H1 (cell line): Measurements from ENCODE around the gene ZNF273. TPM values are rescaled to one million over a fixed set of nuclear protein-coding genes. Genes with fewer than 3 reads are reported as not detected.

Experiments
- CTCF ChIA-PET: fragments of 300-600 bp; sonication (Branson Sonifier 250); formaldehyde crosslinking; loops from one replicate; lab custom pipeline; 2021; ENCODE audit not compliant: partially characterized antibody; lab: Charles Lee
- POLR2A ChIA-PET: fragments of 300-600 bp; sonication (Branson Sonifier 250); formaldehyde crosslinking; loops from one replicate; lab custom pipeline; 2021; ENCODE audit warnings: inconsistent platforms; ENCODE audit not compliant: partially characterized antibody; lab: Charles Lee
- DNase-seq, 2 experiments: peaks; one replicate each; pipeline versions ENCODE4 v3.0.0 to v3.0.0-alpha.2; 2010 to 2022; ENCODE audit warnings: low spot score in 2 of 2, low read depth in 1 of 2, mixed read lengths in 1 of 2
- FAIRE-seq: peaks from 2 replicates; lab custom pipeline; 2011; peaks lifted over from hg19 to GRCh38; lab: Jason Lieb, UNC
- H2AFZ ChIP-seq: 2 replicates; pipeline ENCODE4 v1.8.1; 2012; ENCODE audit warnings: low read length, inconsistent platforms
- H2AK5ac ChIP-seq: 2 replicates; pipeline ENCODE4 v1.6.1; 2013; ENCODE audit warnings: low read depth, low read length
- H2BK120ac ChIP-seq: replicated peaks from 2 replicates; pipeline ENCODE3; 2013; ENCODE audit warnings: low read depth, low read length, inconsistent platforms
- H2BK12ac ChIP-seq: 2 replicates; pipeline ENCODE4 v1.6.1; 2013; ENCODE audit warnings: low read depth, low read length
- H2BK15ac ChIP-seq: 2 replicates; pipeline ENCODE4 v1.6.1; 2013; ENCODE audit warnings: low read length
- H2BK20ac ChIP-seq: 2 replicates; pipeline ENCODE4 v1.6.1; 2013; ENCODE audit warnings: low read length
- H2BK5ac ChIP-seq: 2 replicates; pipeline ENCODE4 v1.6.1; 2013; ENCODE audit warnings: low read depth, low read length
- H3K14ac ChIP-seq: 2 replicates; pipeline ENCODE4 v1.6.1; 2013; ENCODE audit warnings: inconsistent platforms; ENCODE audit not compliant: insufficient read length
- H3K18ac ChIP-seq: 2 replicates; pipeline ENCODE4 v1.6.1; 2013; ENCODE audit warnings: low read length; ENCODE audit errors: extremely low read depth
- H3K23ac ChIP-seq: 2 replicates; pipeline ENCODE4 v1.6.1; 2013; ENCODE audit warnings: inconsistent platforms; ENCODE audit not compliant: insufficient read length
- H3K23me2 ChIP-seq: 2 replicates; pipeline ENCODE4 v1.6.1; 2013; ENCODE audit warnings: low read depth, low read length
- H3K27ac ChIP-seq: 2 replicates; pipeline ENCODE4 v1.6.1; 2011; ENCODE audit warnings: low read depth, low read length, inconsistent platforms
- H3K27me3 ChIP-seq, 4 experiments: replicated peaks in 1 of 4; 1 replicate in 1 of 4; 2 replicates in 3 of 4; pipeline versions ENCODE4 v1.6.1 to v1.8.1; 2011 to 2013; ENCODE audit warnings: low read length in 3 of 4, mild to moderate bottlenecking in 3 of 4, inconsistent platforms in 2 of 4, mixed read lengths in 2 of 4, moderate library complexity in 1 of 4; ENCODE audit not compliant: control insufficient read depth in 3 of 4, insufficient read depth in 3 of 4; ENCODE audit errors: extremely low read depth in 1 of 4
- H3K36me3 ChIP-seq, 4 experiments: 2 replicates each; pipeline versions ENCODE4 v1.6.1 to v1.8.1; 2011 to 2013; ENCODE audit warnings: mild to moderate bottlenecking in 4 of 4, low read length in 3 of 4, moderate library complexity in 2 of 4, control low read depth in 1 of 4, inconsistent platforms in 1 of 4; ENCODE audit not compliant: insufficient read depth in 4 of 4, control insufficient read depth in 2 of 4
- H3K4ac ChIP-seq: replicated peaks from 2 replicates; pipeline ENCODE3; 2013; ENCODE audit warnings: low read length, low read depth, mixed read lengths, inconsistent platforms; ENCODE audit not compliant: insufficient read length
- H3K4me1 ChIP-seq, 4 experiments: replicated peaks in 1 of 4; 1 replicate in 1 of 4; 2 replicates in 3 of 4; pipeline versions ENCODE4 v1.6.1 to v1.8.1; 2011 to 2013; ENCODE audit warnings: low read length in 3 of 4, inconsistent platforms in 2 of 4, mixed read lengths in 1 of 4; ENCODE audit not compliant: insufficient read depth in 4 of 4, control insufficient read depth in 3 of 4
- H3K4me2 ChIP-seq, 2 experiments: 2 replicates each; pipeline versions ENCODE4 v1.6.1 to v1.8.1; 2011 to 2013; ENCODE audit warnings: low read depth in 2 of 2, low read length in 2 of 2, control low read depth in 1 of 2, inconsistent platforms in 1 of 2, mild to moderate bottlenecking in 1 of 2; ENCODE audit not compliant: insufficient read depth in 1 of 2
- H3K4me3 ChIP-seq, 4 experiments: fragments of 200-600, 300-600 bp in 1 of 4; sonication (generic), shearing (Covaris generic), sonication (Bioruptor Twin) in 1 of 4; 2 replicates each; pipeline versions ENCODE4 v1.5.1 to v1.8.1; 2011 to 2016; ENCODE audit warnings: low read length in 4 of 4, low read depth in 3 of 4, control low read depth in 2 of 4, inconsistent platforms in 2 of 4, mild to moderate bottlenecking in 2 of 4, mixed read lengths in 1 of 4, moderate library complexity in 1 of 4; ENCODE audit not compliant: insufficient read depth in 2 of 4; ENCODE audit errors: extremely low read depth in 1 of 4
- H3K56ac ChIP-seq: replicated peaks from 2 replicates; pipeline ENCODE3; 2013; ENCODE audit warnings: low read depth, mild to moderate bottlenecking, mixed read lengths, low read length, inconsistent platforms; ENCODE audit not compliant: insufficient read length
- H3K79me1 ChIP-seq: 2 replicates; pipeline ENCODE4 v1.6.1; 2013; ENCODE audit warnings: low read depth, low read length, control low read depth
- H3K79me2 ChIP-seq, 2 experiments: 2 replicates each; pipeline versions ENCODE4 v1.6.1 to v1.8.1; 2012 to 2013; ENCODE audit warnings: low read length in 2 of 2, mild to moderate bottlenecking in 2 of 2, inconsistent platforms in 1 of 2; ENCODE audit not compliant: insufficient read depth in 2 of 2, control insufficient read depth in 1 of 2
- H3K9ac ChIP-seq, 4 experiments: replicated peaks in 1 of 4; 1 replicate in 1 of 4; 2 replicates in 3 of 4; pipeline versions ENCODE4 v1.6.1 to v1.8.1; 2011 to 2013; ENCODE audit warnings: low read depth in 3 of 4, low read length in 3 of 4, control low read depth in 2 of 4, mild to moderate bottlenecking in 2 of 4, moderate library complexity in 2 of 4, inconsistent platforms in 1 of 4; ENCODE audit errors: extremely low read depth in 1 of 4
- H3K9me3 ChIP-seq, 2 experiments: 2 replicates each; pipeline versions ENCODE4 v1.6.1 to v1.8.1; 2012 to 2013; ENCODE audit warnings: mild to moderate bottlenecking in 2 of 2, moderate library complexity in 2 of 2, control low read depth in 1 of 2, inconsistent platforms in 1 of 2, low read depth in 1 of 2, low read length in 1 of 2, mixed read lengths in 1 of 2; ENCODE audit not compliant: insufficient read depth in 2 of 2
- H4K20me1 ChIP-seq, 2 experiments: replicated peaks in 1 of 2; 2 replicates each; pipeline versions ENCODE3 to v1.8.1; 2011 to 2013; ENCODE audit warnings: inconsistent platforms in 2 of 2, low read length in 2 of 2, mild to moderate bottlenecking in 1 of 2; ENCODE audit not compliant: insufficient read depth in 2 of 2, control insufficient read depth in 1 of 2
- H4K5ac ChIP-seq: 2 replicates; pipeline ENCODE4 v1.6.1; 2013; ENCODE audit warnings: low read length, low read depth, mixed read lengths, inconsistent platforms; ENCODE audit not compliant: insufficient read length
- H4K8ac ChIP-seq: 2 replicates; pipeline ENCODE4 v1.8.0; 2013; ENCODE audit warnings: mild to moderate bottlenecking, moderate library complexity, low read length, inconsistent platforms; ENCODE audit not compliant: insufficient read depth; ENCODE audit errors: extremely low read depth
- H4K91ac ChIP-seq: replicated peaks from 2 replicates; pipeline ENCODE3; 2013; ENCODE audit warnings: low read length, mixed read lengths, inconsistent platforms; ENCODE audit not compliant: insufficient read length
- ASH2L ChIP-seq: fragments of 200-600, 300-600 bp; sonication (generic); IDR thresholded peaks from one replicate; pipeline ENCODE4 v1.7.1; 2017; ENCODE audit warnings: low read length
- GABPA ChIP-seq: IDR thresholded peaks from 2 replicates; pipeline ENCODE4 v1.6.1; 2011; ENCODE audit warnings: mild to moderate bottlenecking, low read length, moderate library complexity, borderline replicate concordance; ENCODE audit not compliant: insufficient read depth
- SIRT6 ChIP-seq: IDR thresholded peaks from one replicate; pipeline ENCODE4 v1.7.1; 2012; ENCODE audit warnings: low read length, inconsistent platforms
- TEAD4 ChIP-seq: IDR thresholded peaks from 2 replicates; pipeline ENCODE4 v1.6.1; 2012; ENCODE audit warnings: low read depth, low read length, inconsistent platforms, mixed read lengths
- WGBS, 2 experiments: shearing (Covaris generic) in 1 of 2; methylation state at CpG; one replicate each; pipeline versions ENCODE4 v1.1.6 to v1.1.7; 2013 to 2015; ENCODE audit warnings: low lambda C conversion rate in 2 of 2, mixed read lengths in 2 of 2, inconsistent platforms in 1 of 2, low coverage in 1 of 2, missing lambda C conversion rate in 1 of 2; ENCODE audit not compliant: insufficient replicate concordance in 2 of 2, insufficient coverage in 1 of 2, insufficient read length in 1 of 2; ENCODE audit errors: extremely low coverage in 1 of 2, missing lambda C conversion rate in 1 of 2; 5-methylcytosine and 5-hydroxymethylcytosine counted together
- polyA plus RNA-seq, 7 experiments: library from polyadenylated mRNA; depleted of rRNA in 3 of 7; stranded (reverse) in 5 of 7; unstranded in 2 of 7; fragments of >200 nt in 5 of 7; fragments of 200-250 nt in 2 of 7; gene quantifications; 1 replicate in 5 of 7; 2 replicates in 1 of 7; 4 replicates in 1 of 7; pipeline versions ENCODE4 v1.2.1 to v1.2.3, GENCODE V29; 2011 to 2013; ENCODE audit warnings: missing spikeins in 2 of 7, mixed read lengths in 2 of 7
- total RNA-seq: library from RNA; stranded (reverse); fragmentation: NEBNext Ultra II Directional; extraction: Animal tissue kit (Norgen Biotek cat#: 25700); gene quantifications from 2 replicates; pipeline ENCODE4 v1.2.1, GENCODE V29; 2021
- TF ChIP-seq, protein P1 (sequence below): IDR thresholded peaks from 2 replicates; pipeline ENCODE4 v1.6.1; 2011; ENCODE audit warnings: low read length, improper control_type of control experiment

ZNF273 gene
- total and polyA plus RNA-seq, 2 of the 8 experiments (the other 6 are each of a cell fraction or from before 2014, with no cell fraction given) = 6.2 to 23.2 TPM

DNA sequence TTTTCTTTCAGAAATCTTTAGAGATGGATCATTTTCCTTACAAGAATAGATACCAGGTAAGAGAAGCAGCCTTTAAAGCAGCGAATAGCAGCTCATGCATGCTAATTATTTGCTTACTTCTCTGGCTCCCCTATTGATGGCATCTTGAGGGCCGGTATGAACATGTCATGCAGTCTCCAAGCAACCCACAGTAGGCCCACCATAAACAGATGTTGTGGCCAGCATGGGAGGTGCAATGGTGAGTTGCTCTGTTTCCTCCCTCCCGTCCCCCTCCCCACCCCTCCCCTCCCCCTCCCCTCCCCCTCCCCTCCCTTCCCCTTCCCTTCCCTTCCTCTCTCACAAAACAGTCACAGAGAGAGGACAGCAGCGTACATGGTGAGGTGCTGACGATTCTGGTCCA is 9.7 kb upstream of the ZNF273 start:
- TF ChIP-seq SIRT6 = no peak
- no peak for TF ChIP-seq GABPA
- TF ChIP-seq TEAD4 = no peak
- TF ChIP-seq ASH2L = no peak
- TF ChIP-seq, protein P1, sequence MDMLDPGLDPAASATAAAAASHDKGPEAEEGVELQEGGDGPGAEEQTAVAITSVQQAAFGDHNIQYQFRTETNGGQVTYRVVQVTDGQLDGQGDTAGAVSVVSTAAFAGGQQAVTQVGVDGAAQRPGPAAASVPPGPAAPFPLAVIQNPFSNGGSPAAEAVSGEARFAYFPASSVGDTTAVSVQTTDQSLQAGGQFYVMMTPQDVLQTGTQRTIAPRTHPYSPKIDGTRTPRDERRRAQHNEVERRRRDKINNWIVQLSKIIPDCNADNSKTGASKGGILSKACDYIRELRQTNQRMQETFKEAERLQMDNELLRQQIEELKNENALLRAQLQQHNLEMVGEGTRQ = no peak
- H3K18ac ChIP-seq = no peak overlapping the region
- H2BK12ac ChIP-seq = no peak overlapping the region
- DNase-seq (no peak), FAIRE-seq (no peak)
- H3K14ac ChIP-seq = no peak overlapping the region
- no peak overlapping the region for H3K23ac ChIP-seq
- H3K27ac ChIP-seq = no peak overlapping the region
- no peaks in the 10 kb centered on the region for H4K20me1 ChIP-seq
- H3K36me3 ChIP-seq = no peaks in the 10 kb centered on the region; a peak in 1 of 8 replicates
- CTCF ChIA-PET = interaction anchor here (1.1 kb wide), 1 partner anchor 10 kb away, joined by 3 read pairs; the partner anchor contains the start of gene ZNF273
- H4K5ac ChIP-seq = no peak overlapping the region
- WGBS, 2 experiments = 80% methylated on average over 4 of the region's 5 CpGs; no CpG with 5 or more reads in 1 of the 2 experiments
- no peak overlapping the region for H2BK15ac ChIP-seq
- no peak overlapping the region for H2BK5ac ChIP-seq
- H3K79me1 ChIP-seq = no peaks in the 10 kb centered on the region
- POLR2A ChIA-PET = interaction anchor here (1.4 kb wide), 1 partner anchor 10 kb away, joined by 5 read pairs; the partner anchor contains the start of gene ZNF273
- peaks cover 18 to 31% (median 27%) of the 10 kb centered on the region in 4 experiments for H3K27me3 ChIP-seq
- H3K9me3 ChIP-seq = no peaks in the 10 kb centered on the region
- H2AK5ac ChIP-seq = no peak overlapping the region
- no peak overlapping the region for H2BK120ac ChIP-seq
- peak overlapping the region in 1 of 2 experiments; percentile 15; a peak in 2 of 4 replicates for H3K4me2 ChIP-seq
- no peak overlapping the region for H4K91ac ChIP-seq
- H3K79me2 ChIP-seq = no peaks in the 10 kb centered on the region
- no peak overlapping the region for H3K9ac ChIP-seq
- H2AFZ ChIP-seq = no peak overlapping the region
- H2BK20ac ChIP-seq = no peak overlapping the region
- peaks cover 10% of the 10 kb centered on the region for H3K23me2 ChIP-seq
- no peak overlapping the region for H3K4me3 ChIP-seq
- peaks cover 0 to 13% (median 3%) of the 10 kb centered on the region in 4 experiments; a peak in 6 of 7 replicates for H3K4me1 ChIP-seq
- no peak overlapping the region for H4K8ac ChIP-seq
- H3K4ac ChIP-seq = no peak overlapping the region
- H3K56ac ChIP-seq = no peak overlapping the region
